Left colon (tissue), 2 donors: ENCODE measurements around the gene TMEM191C. TPM values are rescaled to one million over a fixed set of nuclear protein-coding genes. Genes with fewer than 3 reads are reported as not detected.
"Not testable (repeated sequence)": the region's sequence is repeated elsewhere in the genome, so short reads cannot be mapped to it uniquely, and the experiment has no call there.

Source experiments
- ATAC-seq: fragments of 200-7000 bp; cut with Tn5 transposase; one replicate; pipeline ENCODE4 v1.9.1; 2020; ENCODE audit warnings: mild to moderate bottlenecking, moderate library complexity
- DNase-seq, 2 donors: peaks; one replicate each; pipeline ENCODE4 v3.0.0-alpha.2; 2020
- intact Hi-C, 2 donors: fragments of 100-400 bp; cut with DNase I in 1 of 2; cut with micrococcal nuclease in 1 of 2; formaldehyde crosslinking; loops; one replicate each; pipeline versions ENCODE4 v1.11.2 to v1.14.0; 2022; cut with DNase I, micrococcal nuclease
- total RNA-seq, 2 donors: library from RNA; stranded (reverse); fragmentation: NEBNext Ultra II Directional; extraction: Animal tissue kit (Norgen Biotek cat#: 25700); gene quantifications; one replicate each; pipeline ENCODE4 v1.2.1, GENCODE V29; 2021
- donor health status: DM: no; HTN: no; CAD: no.
- donor health status: DM: yes; HTN: yes; CAD: no.

The TMEM191C gene
- total RNA-seq, 2 donors from 2014 or later, result 3.3 to 4.0 TPM

GRCh38 chr22:21462672-21463071, 4.5 kb upstream of the TMEM191C start:
- intact Hi-C loops, DNase-seq: not testable (repeated sequence)
- ATAC-seq, result peak; percentile 47

- intact Hi-C loops, result not testable (repeated sequence)
- ATAC-seq (peak; percentile 85), DNase-seq (peak; percentile 95 to 97)
Measured at GRCh38 chr22:21468194-21469096, 1.3 kb downstream of the TMEM191C start.

GRCh38 chr22:21469097-21469994, 2.2 kb downstream of the TMEM191C start:
- peak in 1 of 2 donors; percentile 35 for DNase-seq
- peak; percentile 17 for ATAC-seq
- intact Hi-C loops, result not testable (repeated sequence)

- intact Hi-C loops, DNase-seq, ATAC-seq: not testable (repeated sequence)
Measured at GRCh38 chr22:21472984-21473383, 5.8 kb downstream of the TMEM191C start.

GRCh38 chr22:21473664-21474063, 6.5 kb downstream of the TMEM191C start:
- ATAC-seq, intact Hi-C loops, DNase-seq: not testable (repeated sequence)

GRCh38 chr22:21484039-21484438, 16.9 kb downstream of the TMEM191C start:
- DNase-seq, intact Hi-C loops, ATAC-seq: not testable (repeated sequence)

- DNase-seq, ATAC-seq, intact Hi-C loops: not testable (repeated sequence)
Measured at GRCh38 chr22:21487723-21488122, 20.5 kb downstream of the TMEM191C start.

- DNase-seq, intact Hi-C loops: not testable (repeated sequence)
- ATAC-seq, result peak; percentile 57
Measured at GRCh38 chr22:21489149-21489680, 22.0 kb downstream of the TMEM191C start.

GRCh38 chr22:21490556-21490955, 23.4 kb downstream of the TMEM191C start:
- not testable (repeated sequence) for ATAC-seq, DNase-seq

GRCh38 chr22:21492271-21492670, 25.1 kb downstream of the TMEM191C start:
- intact Hi-C loops, ATAC-seq, DNase-seq: not testable (repeated sequence)

More at GRCh38 chr22:21490556-21490955, 23.4 kb downstream of the TMEM191C start:
- intact Hi-C loops, result not testable (repeated sequence)

GRCh38 chr22:21493789-21494782, 26.9 kb downstream of the TMEM191C start:
- ATAC-seq, result peak; percentile 72
- DNase-seq, intact Hi-C loops: not testable (repeated sequence)

- peak; percentile 83 for ATAC-seq
- DNase-seq, intact Hi-C loops: not testable (repeated sequence)
Measured at GRCh38 chr22:21497984-21498383, 30.8 kb downstream of the TMEM191C start.

GRCh38 chr22:21498489-21498888, 31.3 kb downstream of the TMEM191C start:
- DNase-seq, result not testable (repeated sequence)
- peak; percentile 14 for ATAC-seq

GRCh38 chr22:21499623-21500506, 32.7 kb downstream of the TMEM191C start:
- DNase-seq, ATAC-seq, intact Hi-C loops: not testable (repeated sequence)

More at GRCh38 chr22:21498489-21498888, 31.3 kb downstream of the TMEM191C start:
- intact Hi-C loops, result not testable (repeated sequence)

GRCh38 chr22:21510397-21510796, 43.2 kb downstream of the TMEM191C start:
- intact Hi-C loops, DNase-seq, ATAC-seq: not testable (repeated sequence)

- ATAC-seq, DNase-seq, intact Hi-C loops: not testable (repeated sequence)
Measured at GRCh38 chr22:21512022-21512421, 44.8 kb downstream of the TMEM191C start.
